ENCODE data around the gene ORC4.
A peak's percentile ranks its signal among the peaks of the same experiment; 100 is the strongest.
"Not testable (repeated sequence)": the region's sequence is repeated elsewhere in the genome, so short reads cannot be mapped to it uniquely, and the experiment has no call there.

ORC4 gene

DNA sequence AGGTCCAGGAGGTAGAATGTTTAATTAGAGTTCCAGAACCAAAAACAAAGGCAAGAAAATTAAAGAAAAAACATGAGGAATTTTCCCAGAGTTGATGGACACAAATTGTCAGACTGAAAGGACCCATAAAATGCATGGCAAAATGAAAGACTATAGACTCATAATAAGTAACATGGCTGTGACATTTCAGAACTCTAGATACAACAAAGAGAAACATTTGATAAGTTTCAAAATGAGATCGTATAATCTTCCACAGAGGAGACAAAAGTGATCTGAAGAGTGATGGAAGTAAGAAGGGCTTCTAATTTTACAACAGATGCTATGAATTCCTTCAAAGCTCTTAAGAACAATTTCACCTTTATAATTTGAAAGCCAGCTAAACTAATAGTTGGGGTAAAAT, 20.4 kb downstream of the ORC4 start:
- no peak for DNase-seq (ENCODE audit: low read depth)
- no peak overlapping the region for H3K4me3 ChIP-seq (ENCODE audit: low read depth, low read length)
- TF ChIP-seq, protein P1, sequence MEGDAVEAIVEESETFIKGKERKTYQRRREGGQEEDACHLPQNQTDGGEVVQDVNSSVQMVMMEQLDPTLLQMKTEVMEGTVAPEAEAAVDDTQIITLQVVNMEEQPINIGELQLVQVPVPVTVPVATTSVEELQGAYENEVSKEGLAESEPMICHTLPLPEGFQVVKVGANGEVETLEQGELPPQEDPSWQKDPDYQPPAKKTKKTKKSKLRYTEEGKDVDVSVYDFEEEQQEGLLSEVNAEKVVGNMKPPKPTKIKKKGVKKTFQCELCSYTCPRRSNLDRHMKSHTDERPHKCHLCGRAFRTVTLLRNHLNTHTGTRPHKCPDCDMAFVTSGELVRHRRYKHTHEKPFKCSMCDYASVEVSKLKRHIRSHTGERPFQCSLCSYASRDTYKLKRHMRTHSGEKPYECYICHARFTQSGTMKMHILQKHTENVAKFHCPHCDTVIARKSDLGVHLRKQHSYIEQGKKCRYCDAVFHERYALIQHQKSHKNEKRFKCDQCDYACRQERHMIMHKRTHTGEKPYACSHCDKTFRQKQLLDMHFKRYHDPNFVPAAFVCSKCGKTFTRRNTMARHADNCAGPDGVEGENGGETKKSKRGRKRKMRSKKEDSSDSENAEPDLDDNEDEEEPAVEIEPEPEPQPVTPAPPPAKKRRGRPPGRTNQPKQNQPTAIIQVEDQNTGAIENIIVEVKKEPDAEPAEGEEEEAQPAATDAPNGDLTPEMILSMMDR (conservative IDR thresholded peaks at IDR 0.05; ENCODE audit: low read depth, low read length) = no peak

DNA sequence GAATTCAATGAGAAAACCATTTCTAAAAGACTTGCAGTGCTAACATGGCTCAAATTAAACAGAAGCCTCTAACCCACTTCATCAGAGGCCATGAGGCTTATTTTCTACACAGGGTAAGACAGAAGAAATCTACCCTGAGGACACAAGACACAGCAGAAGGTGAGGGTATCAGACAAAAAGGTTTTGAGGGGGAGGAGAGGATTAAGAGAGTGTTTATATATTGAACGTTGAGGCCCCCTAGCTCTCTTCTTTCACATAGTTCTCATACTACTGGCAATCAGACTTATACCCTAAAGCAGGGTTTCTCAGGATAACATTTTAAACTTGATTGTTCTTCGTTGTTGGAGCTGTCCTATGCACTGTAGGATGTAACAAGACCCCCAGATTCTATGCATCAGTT, 21.4 kb downstream of the ORC4 start:
- no peak for DNase-seq (ENCODE audit: low read depth)
- H3K4me3 ChIP-seq (ENCODE audit: low read depth, low read length) = no peak overlapping the region
- TF ChIP-seq, protein P1 (conservative IDR thresholded peaks at IDR 0.05; ENCODE audit: low read depth, low read length) = no peak

DNA sequence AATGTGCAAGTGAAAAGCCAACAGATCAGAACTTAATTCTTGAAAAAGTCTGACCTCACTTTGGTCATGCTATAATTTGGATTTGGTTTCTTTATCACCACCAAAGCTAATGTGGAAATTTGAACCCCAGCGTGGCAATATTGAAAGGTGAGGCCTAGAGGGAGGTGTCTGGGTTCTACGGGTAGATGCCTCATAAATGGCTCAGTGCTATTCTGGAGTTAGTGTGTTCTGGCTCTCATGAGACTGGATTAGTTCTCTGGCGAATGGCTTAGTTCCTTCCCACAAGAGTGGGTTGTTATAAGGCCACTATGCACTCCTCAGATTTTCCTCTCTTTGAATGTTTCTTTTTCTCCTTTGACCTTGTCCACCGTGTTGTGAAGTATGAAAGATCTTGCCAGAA, 22.3 kb downstream of the ORC4 start:
- TF ChIP-seq, protein P1 (conservative IDR thresholded peaks at IDR 0.05; ENCODE audit: low read depth, low read length) = no peak
- peak; percentile 4 for DNase-seq (ENCODE audit: low read depth)
- H3K4me3 ChIP-seq (ENCODE audit: low read depth, low read length) = no peak overlapping the region

DNA sequence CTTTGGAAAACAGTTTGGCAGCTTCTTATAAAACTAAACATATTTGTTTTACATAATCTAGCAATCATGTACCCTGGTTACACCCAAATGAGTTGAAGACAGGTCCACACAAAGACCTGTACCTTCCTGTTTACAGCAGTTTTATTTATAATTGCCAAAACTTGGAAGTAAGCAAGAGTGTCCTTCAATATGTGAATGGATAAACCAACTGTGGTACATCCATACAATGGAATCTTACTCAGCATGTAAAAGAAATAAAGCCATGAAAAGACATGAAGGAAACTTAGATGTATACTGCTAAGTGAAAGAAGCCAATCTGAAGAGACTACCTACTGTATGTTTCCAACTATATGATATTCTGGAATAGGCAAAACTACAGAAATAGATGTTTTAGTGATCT, 23.7 kb downstream of the ORC4 start:
- TF ChIP-seq, protein P1 (conservative IDR thresholded peaks at IDR 0.05; ENCODE audit: low read depth, low read length) = no peak
- H3K4me3 ChIP-seq (ENCODE audit: low read depth, low read length) = no peak overlapping the region
- no peak for DNase-seq (ENCODE audit: low read depth)

DNA sequence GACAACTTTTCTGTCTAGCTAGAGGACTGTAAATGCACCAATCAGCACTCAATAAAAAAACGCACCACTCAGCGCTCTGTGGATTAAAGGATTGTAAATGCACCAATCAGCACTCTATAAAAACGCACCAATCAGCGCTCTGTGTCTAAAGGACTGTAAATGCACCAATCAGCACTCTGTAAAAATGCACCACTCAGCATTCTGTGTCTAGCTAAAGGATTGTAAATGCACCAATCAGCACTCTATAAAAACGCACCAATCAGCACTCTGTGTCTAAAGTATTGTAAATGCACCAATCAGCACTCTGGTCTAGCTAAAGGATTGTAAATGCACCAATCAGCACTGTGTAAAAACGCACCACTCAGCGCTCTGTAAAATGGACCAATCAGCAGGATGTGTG, 25.6 kb downstream of the ORC4 start:
- DNase-seq (ENCODE audit: low read depth); H3K4me3 ChIP-seq (ENCODE audit: low read depth, low read length): not testable (repeated sequence)

DNA sequence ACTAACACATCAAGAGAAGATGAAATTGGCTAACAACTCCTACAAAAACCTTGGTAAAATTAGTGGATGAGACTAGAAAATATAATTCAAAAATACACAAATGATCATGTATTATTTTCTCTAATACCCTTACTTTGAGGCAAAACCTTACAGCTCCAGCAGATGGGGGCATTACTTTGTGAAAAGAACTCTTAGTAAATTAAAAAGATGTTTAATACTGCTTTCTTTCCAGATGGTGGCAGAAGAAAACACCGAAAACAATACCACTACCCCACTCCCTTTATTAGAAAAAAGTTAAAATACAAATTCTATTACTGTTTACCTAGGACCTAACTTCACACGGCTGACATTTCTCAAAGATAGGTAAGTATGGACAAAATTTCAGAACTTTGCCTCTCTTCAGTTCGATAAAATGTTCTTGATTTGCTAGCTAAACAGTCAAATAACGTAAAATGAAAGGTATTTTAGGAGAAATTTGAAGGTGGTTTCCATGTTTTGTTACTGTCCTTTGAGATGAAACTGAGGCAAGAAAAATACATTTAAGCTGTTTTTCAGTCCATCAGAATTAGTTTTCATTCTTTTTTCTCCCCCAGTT, 30.6 kb downstream of the ORC4 start:
- H3K4me3 ChIP-seq (ENCODE audit: low read depth, low read length) = no peak overlapping the region
- DNase-seq (ENCODE audit: low read depth) = peak; percentile 82
- TF ChIP-seq, protein P1 (conservative IDR thresholded peaks at IDR 0.05; ENCODE audit: low read depth, low read length) = peak; percentile 72

DNA sequence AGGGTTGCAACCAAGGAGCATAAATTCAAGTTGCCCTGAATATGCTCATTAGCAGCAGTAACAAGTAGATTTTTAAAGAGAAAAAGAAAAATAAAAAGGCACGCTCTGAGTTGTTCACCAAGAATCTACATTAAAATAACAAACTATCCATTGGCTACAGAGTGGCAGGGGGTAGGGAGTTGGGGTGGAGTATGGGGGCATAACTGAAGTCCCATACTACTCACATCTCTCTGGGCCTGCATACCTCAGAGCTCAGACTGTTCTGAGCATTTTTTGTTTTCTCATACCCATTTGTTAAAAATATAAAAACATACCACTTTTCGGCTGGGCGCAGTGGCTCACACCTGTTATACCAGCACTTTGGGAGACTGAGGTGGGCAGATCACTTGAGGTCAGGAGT, 31.4 kb downstream of the ORC4 start:
- no peak overlapping the region for H3K4me3 ChIP-seq (ENCODE audit: low read depth, low read length)
- no peak for DNase-seq (ENCODE audit: low read depth)
- TF ChIP-seq, protein P1 (conservative IDR thresholded peaks at IDR 0.05; ENCODE audit: low read depth, low read length) = no peak

All from choroid plexus epithelial cell (primary cell).